Measurements from ENCODE around the gene PSAT1. TPM values are rescaled to one million over a fixed set of nuclear protein-coding genes. Genes with fewer than 3 reads are reported as not detected.

The PSAT1 gene
- total RNA-seq, 1 experiment from 2014 or later = 71.8 TPM

DNA sequence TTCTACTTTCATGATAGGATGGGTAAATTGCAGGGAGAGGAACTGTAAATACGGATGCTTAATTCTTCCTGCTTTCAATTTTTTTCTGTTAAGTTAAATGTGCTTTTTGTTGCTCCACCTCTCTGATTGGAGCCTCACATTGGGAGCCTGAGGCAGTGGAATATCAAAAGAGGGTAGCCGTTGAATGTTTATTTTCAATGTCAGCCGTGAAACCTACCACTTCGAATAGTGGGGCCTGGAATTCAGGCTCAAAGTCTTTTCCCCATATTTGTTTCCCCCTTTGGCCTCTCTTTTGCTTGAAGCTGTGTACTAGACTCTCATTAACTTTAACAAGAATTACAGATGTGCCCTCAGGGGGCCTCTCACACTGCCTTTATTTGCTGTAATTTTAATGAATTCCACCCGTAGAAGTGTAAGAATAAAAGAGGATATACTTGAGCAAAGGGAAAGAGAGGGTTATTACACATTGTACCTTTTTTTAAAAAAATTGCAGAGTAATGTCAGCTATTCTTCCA lies 29.0 kb downstream of the PSAT1 start:
- no peaks in the 10 kb centered on the region for H3K9me3 ChIP-seq (ENCODE audit: control insufficient read depth, insufficient read depth, low read depth, low read length)
- no peaks in the 10 kb centered on the region for H3K4me1 ChIP-seq (ENCODE audit: control insufficient read depth, insufficient read depth, low read length)
- in situ Hi-C loops (cut with HindIII; ENCODE audit: low pct_unique_long_range_greater_than_20kb, low sequenced_read_pairs) = no loop called here
- CTCF ChIA-PET = no interaction called here
- DNase-seq (ENCODE audit: low read depth, low spot score) (no peak), ATAC-seq (no peak)
- intact Hi-C loops (cut with micrococcal nuclease; ENCODE audit: unreplicated experiment) = no loop called here
- H3K36me3 ChIP-seq (ENCODE audit: control insufficient read depth, insufficient read depth, low read length) = peaks cover 6% of the 10 kb centered on the region
- TF ChIP-seq POLR2AphosphoS5 (IDR thresholded peaks at IDR 0.05; ENCODE audit: low read depth, low read length) (no peak), SIN3A (IDR thresholded peaks at IDR 0.05; ENCODE audit: borderline replicate concordance, insufficient read depth, low read depth, low read length) (no peak), TCF7L2 (IDR thresholded peaks at IDR 0.05; ENCODE audit: low read depth, low read length) (no peak)
- TF ChIP-seq, protein P1, sequence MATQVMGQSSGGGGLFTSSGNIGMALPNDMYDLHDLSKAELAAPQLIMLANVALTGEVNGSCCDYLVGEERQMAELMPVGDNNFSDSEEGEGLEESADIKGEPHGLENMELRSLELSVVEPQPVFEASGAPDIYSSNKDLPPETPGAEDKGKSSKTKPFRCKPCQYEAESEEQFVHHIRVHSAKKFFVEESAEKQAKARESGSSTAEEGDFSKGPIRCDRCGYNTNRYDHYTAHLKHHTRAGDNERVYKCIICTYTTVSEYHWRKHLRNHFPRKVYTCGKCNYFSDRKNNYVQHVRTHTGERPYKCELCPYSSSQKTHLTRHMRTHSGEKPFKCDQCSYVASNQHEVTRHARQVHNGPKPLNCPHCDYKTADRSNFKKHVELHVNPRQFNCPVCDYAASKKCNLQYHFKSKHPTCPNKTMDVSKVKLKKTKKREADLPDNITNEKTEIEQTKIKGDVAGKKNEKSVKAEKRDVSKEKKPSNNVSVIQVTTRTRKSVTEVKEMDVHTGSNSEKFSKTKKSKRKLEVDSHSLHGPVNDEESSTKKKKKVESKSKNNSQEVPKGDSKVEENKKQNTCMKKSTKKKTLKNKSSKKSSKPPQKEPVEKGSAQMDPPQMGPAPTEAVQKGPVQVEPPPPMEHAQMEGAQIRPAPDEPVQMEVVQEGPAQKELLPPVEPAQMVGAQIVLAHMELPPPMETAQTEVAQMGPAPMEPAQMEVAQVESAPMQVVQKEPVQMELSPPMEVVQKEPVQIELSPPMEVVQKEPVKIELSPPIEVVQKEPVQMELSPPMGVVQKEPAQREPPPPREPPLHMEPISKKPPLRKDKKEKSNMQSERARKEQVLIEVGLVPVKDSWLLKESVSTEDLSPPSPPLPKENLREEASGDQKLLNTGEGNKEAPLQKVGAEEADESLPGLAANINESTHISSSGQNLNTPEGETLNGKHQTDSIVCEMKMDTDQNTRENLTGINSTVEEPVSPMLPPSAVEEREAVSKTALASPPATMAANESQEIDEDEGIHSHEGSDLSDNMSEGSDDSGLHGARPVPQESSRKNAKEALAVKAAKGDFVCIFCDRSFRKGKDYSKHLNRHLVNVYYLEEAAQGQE (IDR thresholded peaks at IDR 0.05; ENCODE audit: insufficient read depth in 1 of 2, low read depth in 2 of 2, low read length in 1 of 2) = no peak
- TF ChIP-seq, protein P2, sequence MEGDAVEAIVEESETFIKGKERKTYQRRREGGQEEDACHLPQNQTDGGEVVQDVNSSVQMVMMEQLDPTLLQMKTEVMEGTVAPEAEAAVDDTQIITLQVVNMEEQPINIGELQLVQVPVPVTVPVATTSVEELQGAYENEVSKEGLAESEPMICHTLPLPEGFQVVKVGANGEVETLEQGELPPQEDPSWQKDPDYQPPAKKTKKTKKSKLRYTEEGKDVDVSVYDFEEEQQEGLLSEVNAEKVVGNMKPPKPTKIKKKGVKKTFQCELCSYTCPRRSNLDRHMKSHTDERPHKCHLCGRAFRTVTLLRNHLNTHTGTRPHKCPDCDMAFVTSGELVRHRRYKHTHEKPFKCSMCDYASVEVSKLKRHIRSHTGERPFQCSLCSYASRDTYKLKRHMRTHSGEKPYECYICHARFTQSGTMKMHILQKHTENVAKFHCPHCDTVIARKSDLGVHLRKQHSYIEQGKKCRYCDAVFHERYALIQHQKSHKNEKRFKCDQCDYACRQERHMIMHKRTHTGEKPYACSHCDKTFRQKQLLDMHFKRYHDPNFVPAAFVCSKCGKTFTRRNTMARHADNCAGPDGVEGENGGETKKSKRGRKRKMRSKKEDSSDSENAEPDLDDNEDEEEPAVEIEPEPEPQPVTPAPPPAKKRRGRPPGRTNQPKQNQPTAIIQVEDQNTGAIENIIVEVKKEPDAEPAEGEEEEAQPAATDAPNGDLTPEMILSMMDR (IDR thresholded peaks at IDR 0.05) = no peak
- no TSS peak for BruUV-seq (replicated peaks)
- H3K27me3 ChIP-seq (ENCODE audit: control insufficient read depth, insufficient read depth, low read length) = no peaks in the 10 kb centered on the region
- no peak overlapping the region for H3K4me3 ChIP-seq (ENCODE audit: low read depth in 2 of 2, low read length in 2 of 2)
- POLR2A ChIA-PET = no interaction called here
- no peak overlapping the region for H3K27ac ChIP-seq (ENCODE audit: low read length)

DNA sequence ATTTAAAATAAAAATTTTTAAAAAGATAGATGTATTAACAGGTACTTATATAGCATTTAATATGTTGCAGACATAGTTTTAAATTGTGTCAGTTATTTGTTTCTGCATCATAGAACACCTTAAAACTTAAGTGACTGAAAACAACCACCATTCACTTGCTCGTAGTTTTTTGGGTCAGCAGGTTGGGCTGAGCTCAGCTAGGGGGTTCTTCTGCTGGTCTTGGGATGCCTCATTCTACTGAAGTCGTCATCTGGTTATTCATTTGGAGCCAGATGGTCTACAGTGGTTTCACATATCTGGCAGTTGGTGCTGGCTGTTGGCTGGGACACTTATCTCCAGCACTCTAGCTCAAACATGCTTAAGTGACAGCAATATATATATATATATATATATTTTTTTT lies 29.6 kb downstream of the PSAT1 start:
- TF ChIP-seq, protein P1 (IDR thresholded peaks at IDR 0.05; ENCODE audit: insufficient read depth in 1 of 2, low read depth in 2 of 2, low read length in 1 of 2) = no peak
- no peak for TF ChIP-seq POLR2AphosphoS5 (IDR thresholded peaks at IDR 0.05; ENCODE audit: low read depth, low read length)
- no peak for TF ChIP-seq SIN3A (IDR thresholded peaks at IDR 0.05; ENCODE audit: borderline replicate concordance, insufficient read depth, low read depth, low read length)
- no peak for TF ChIP-seq TCF7L2 (IDR thresholded peaks at IDR 0.05; ENCODE audit: low read depth, low read length)
- TF ChIP-seq, protein P2 (IDR thresholded peaks at IDR 0.05) = no peak
- Histone ChIP-seq H3K27ac (ENCODE audit: low read length) (no peak overlapping the region), H3K36me3 (ENCODE audit: control insufficient read depth, insufficient read depth, low read length) (peaks cover 5% of the 10 kb centered on the region), H3K27me3 (ENCODE audit: control insufficient read depth, insufficient read depth, low read length) (no peaks in the 10 kb centered on the region), H3K4me3 (ENCODE audit: low read depth in 2 of 2, low read length in 2 of 2) (no peak overlapping the region), H3K9me3 (ENCODE audit: control insufficient read depth, insufficient read depth, low read depth, low read length) (no peaks in the 10 kb centered on the region), H3K4me1 (ENCODE audit: control insufficient read depth, insufficient read depth, low read length) (no peaks in the 10 kb centered on the region)
- POLR2A ChIA-PET = no interaction called here
- ATAC-seq (no peak), DNase-seq (ENCODE audit: low read depth, low spot score) (no peak)
- BruUV-seq (replicated peaks) = no TSS peak
- in situ Hi-C loops (cut with HindIII; ENCODE audit: low pct_unique_long_range_greater_than_20kb, low sequenced_read_pairs) (no loop called here), intact Hi-C loops (cut with micrococcal nuclease; ENCODE audit: unreplicated experiment) (no loop called here)
- CTCF ChIA-PET = no interaction called here
